ENCODE measurements around the gene CMIP. TPM values are rescaled to one million over a fixed set of nuclear protein-coding genes. Genes with fewer than 3 reads are reported as not detected.

CMIP gene
- 100 to 1,000 TPM in 1 of 4 donors, 10 to 100 TPM in 3; 16.7 to 104 (median 43.6) TPM for total RNA-seq

DNA sequence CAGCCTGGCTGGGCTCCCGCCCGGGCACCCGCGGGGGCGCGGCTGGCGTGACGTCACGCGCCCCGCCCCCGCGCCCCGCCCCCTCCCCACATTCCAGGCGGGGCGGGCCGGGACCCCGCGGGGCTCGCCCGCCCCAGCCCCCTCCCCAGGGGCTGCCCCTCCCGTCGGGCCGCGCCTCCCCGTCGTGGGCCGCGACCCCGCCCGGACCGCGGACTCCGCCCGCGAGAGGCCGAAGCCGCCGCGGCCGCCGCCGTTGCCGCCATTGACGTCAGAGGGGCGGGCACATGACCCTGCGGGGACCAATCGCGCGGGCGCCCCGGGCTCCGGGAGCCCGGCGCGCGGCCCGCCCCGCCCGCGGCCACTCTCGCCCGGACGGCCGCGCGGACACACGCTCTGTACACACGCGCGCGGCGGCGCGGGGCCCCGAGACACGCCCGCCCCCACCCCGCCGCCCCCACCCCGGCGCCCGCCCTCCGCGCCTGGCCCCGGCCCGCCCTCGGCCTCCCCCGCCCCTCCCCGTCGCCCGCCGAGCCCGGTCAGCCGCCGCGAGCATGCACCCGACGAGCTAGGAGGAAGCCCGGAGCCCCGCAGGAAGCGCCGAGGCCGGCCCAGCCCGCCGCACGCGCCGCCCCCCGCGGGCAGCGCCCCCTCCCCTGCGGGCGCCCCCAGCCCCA lies at the start of gene CMIP:
Gene CMIP (plus strand): TSS at position 361 of the 674 bp plus-strand sequence.
- intact Hi-C loops (cut with DNase I; ENCODE audit: low total_unique reads) = no loop called here
- Histone ChIP-seq H3K27me3 (no peaks in the 10 kb centered on the region), H3K4me3 (peak within 1 kb of the TSS; percentile 59 to 89), H3K27ac (peak within 1 kb of the TSS; percentile 93 to 94), H3K36me3 (no peaks in the 10 kb centered on the region), H3K9me3 (no peaks in the 10 kb centered on the region), H3K4me1 (peaks cover 0 to 4% of the 10 kb centered on the region in 2 donors)
- peak; percentile 79 to 86 for DNase-seq
- peak in 1 of 2 donors; percentile 51 for TF ChIP-seq POLR2A (IDR thresholded peaks at IDR 0.05)
- TF ChIP-seq, protein P1, sequence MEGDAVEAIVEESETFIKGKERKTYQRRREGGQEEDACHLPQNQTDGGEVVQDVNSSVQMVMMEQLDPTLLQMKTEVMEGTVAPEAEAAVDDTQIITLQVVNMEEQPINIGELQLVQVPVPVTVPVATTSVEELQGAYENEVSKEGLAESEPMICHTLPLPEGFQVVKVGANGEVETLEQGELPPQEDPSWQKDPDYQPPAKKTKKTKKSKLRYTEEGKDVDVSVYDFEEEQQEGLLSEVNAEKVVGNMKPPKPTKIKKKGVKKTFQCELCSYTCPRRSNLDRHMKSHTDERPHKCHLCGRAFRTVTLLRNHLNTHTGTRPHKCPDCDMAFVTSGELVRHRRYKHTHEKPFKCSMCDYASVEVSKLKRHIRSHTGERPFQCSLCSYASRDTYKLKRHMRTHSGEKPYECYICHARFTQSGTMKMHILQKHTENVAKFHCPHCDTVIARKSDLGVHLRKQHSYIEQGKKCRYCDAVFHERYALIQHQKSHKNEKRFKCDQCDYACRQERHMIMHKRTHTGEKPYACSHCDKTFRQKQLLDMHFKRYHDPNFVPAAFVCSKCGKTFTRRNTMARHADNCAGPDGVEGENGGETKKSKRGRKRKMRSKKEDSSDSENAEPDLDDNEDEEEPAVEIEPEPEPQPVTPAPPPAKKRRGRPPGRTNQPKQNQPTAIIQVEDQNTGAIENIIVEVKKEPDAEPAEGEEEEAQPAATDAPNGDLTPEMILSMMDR (IDR thresholded peaks at IDR 0.05) = no peak

DNA sequence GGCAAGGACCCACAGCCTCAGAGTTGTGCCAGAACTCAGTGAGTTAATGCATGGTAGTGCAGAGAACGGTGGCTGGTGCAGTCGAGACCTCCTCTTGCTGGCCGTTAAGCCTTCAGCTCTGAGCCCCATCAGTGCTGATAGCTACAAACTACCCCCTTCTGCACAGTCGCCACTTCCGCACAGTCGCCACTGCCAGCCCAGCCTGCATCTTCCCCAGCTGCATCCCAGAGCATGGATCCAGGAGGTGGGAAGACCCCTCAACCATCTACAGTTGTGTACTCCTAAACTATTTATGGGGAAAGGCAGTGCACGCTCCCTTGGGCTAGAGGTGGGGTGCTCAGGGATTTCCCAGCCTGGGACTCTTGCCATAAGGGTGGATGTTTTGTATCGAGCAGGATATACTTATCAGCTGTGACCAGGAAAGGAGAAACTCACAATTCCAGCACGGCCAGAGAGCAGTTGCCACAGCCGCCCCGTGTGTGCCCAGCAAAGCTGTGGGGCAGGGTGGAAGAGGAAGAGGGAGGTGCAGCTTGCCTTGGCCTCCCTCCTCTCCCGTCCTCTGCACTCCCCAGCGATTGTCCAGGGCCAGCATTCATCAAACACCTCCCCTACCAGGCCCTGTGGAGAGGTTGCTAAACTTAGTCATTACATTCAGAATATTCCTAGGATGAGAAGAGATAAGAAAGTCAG lies 49.5 kb upstream of the CMIP start:
- no peaks in the 10 kb centered on the region for H3K36me3 ChIP-seq
- intact Hi-C loops (cut with DNase I; ENCODE audit: low total_unique reads) = no loop called here

DNA sequence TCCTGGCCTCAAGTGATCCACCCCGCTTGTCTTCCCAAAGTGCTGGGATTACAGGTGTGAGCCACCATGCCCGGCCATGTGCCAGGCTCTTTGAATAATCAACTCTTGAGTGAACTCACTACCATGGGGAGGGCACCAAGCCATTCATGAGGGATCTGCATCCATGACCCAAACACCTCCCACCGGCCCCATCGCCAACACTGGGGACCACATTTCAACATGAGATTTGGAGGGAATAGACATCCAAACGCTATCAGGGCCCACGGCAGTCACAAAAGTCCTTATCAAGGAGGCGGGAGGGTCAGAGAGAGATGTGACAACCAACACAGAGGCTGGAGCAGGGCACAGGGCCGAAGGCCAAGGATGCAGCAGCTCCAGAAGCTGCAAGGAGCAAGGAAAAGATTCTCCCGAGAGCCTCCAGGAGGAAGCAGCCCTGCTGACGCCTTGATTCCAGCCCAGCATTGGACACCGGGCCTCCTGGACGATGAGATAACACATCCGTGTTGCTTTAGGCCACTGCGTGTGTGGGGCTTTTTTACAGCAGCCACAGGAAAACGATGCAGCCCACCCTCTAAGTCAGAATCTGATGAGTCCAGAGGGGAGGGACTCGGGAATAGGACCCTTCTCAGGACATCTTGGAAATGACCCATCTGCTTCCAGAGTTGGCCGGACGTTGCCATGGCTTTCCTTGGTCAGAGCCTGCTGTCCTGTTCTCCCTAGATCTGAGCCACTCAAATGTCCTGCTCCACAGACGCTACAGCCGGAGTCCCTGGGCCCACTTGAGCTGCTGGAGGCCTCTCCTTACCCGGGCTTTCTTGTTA lies 47.3 kb upstream of the CMIP start:
- no peak overlapping the region for H3K27ac ChIP-seq
- H3K4me1 ChIP-seq = no peaks in the 10 kb centered on the region
- no peaks in the 10 kb centered on the region for H3K36me3 ChIP-seq
- H3K27me3 ChIP-seq = no peaks in the 10 kb centered on the region
- TF ChIP-seq POLR2A (IDR thresholded peaks at IDR 0.05) = no peak
- TF ChIP-seq, protein P1 (IDR thresholded peaks at IDR 0.05) = no peak
- no peak overlapping the region for H3K4me3 ChIP-seq
- intact Hi-C loops (cut with DNase I; ENCODE audit: low total_unique reads) = no loop called here
- H3K9me3 ChIP-seq = no peaks in the 10 kb centered on the region
- no peak for DNase-seq

More for the DNA sequence above, 49.5 kb upstream of the CMIP start:
- Histone ChIP-seq H3K9me3 (no peaks in the 10 kb centered on the region), H3K27me3 (no peaks in the 10 kb centered on the region), H3K27ac (peak overlapping the region in 1 of 2 donors; percentile 50), H3K4me1 (no peaks in the 10 kb centered on the region), H3K4me3 (no peak overlapping the region)
- TF ChIP-seq, protein P1 (IDR thresholded peaks at IDR 0.05) = no peak
- TF ChIP-seq POLR2A (IDR thresholded peaks at IDR 0.05) = no peak
- DNase-seq = no peak

DNA sequence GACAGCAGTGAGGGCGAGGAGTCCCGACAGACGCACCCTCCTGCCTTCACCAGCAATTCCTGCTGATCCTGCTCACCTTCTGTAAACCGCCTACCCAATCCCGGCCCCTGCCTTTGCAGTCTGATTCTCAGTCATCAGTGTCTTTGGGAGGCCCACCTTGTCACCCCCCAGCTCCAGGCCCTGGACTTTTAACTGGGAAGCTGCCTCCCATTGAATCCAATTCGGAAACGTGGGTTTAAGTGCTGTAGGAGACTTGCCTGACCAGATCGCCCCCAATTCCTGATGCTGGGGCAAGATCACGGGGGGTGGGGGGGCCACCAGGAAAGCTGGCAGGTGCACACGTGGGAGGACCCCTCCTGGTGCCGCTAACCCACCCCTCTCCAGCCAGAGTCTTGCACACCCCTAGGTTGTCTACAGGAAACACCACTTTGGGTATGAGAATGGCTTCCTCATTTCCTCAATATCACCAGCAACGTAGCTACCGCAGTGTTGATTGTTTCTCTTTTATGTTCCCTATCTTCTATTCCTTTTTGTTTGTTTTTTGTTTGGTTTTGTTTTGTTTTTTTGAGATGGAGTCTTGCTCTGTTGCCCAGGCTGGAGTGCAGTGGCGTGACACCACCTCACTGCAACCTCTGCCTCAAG lies 46.6 kb upstream of the CMIP start:
- no peak for TF ChIP-seq POLR2A (IDR thresholded peaks at IDR 0.05)
- TF ChIP-seq, protein P1 (IDR thresholded peaks at IDR 0.05) = no peak
- H3K9me3 ChIP-seq = no peaks in the 10 kb centered on the region
- no peaks in the 10 kb centered on the region for H3K4me1 ChIP-seq
- H3K36me3 ChIP-seq = no peaks in the 10 kb centered on the region
- no peak for DNase-seq
- H3K4me3 ChIP-seq = no peak overlapping the region
- intact Hi-C loops (cut with DNase I; ENCODE audit: low total_unique reads) = no loop called here
- H3K27ac ChIP-seq = no peak overlapping the region
- no peaks in the 10 kb centered on the region for H3K27me3 ChIP-seq
